ENCODE results near the gene GH2.
"Not testable (repeated sequence)": the region's sequence is repeated elsewhere in the genome, so short reads cannot be mapped to it uniquely, and the experiment has no call there.

GRCh38 chr17:63866625-63867024 lies 15.1 kb downstream of the GH2 start:
- TF ChIP-seq CTCF (conservative IDR thresholded peaks at IDR 0.05; ENCODE audit: low read length); EZH2phosphoT487 (IDR thresholded peaks at IDR 0.05; ENCODE audit: borderline replicate concordance, low read depth, low read length): not testable (repeated sequence)

Data from OCI-LY7 (cell line).